Panc1 (cell line): Measurements from ENCODE around the gene ZC3H10.

Experiments used
- CTCF ChIP-seq: fragments of 450-650 bp; IDR thresholded peaks from 2 replicates; pipeline ENCODE4 v1.5.1; 2017; ENCODE audit warnings: mild to moderate bottlenecking
- SIN3A ChIP-seq: IDR thresholded peaks from 2 replicates; pipeline ENCODE4 v1.6.1; 2012; ENCODE audit warnings: low read depth, mild to moderate bottlenecking, low read length, moderate library complexity, borderline replicate concordance; ENCODE audit not compliant: insufficient read depth

GRCh38 chr12:56150563-56150962 is 32.5 kb downstream of the ZC3H10 start:
- TF ChIP-seq CTCF (no peak), SIN3A (no peak)
